Spinal cord (tissue), 10 donors: Measurements from ENCODE around the gene PDE4D. TPM values are rescaled to one million over a fixed set of nuclear protein-coding genes. Genes with fewer than 3 reads are reported as not detected.
"Not testable (repeated sequence)": the region's sequence is repeated elsewhere in the genome, so short reads cannot be mapped to it uniquely, and the experiment has no call there.

Experiments used
- DNase-seq, 6 donors: peaks; one replicate each; pipeline versions ENCODE4 v3.0.0 to v3.0.0-alpha.2; 2013 to 2015; ENCODE audit warnings: low spot score in 6 of 6, low read depth in 4 of 6
- H3K27ac ChIP-seq: one replicate; pipeline ENCODE4 v1.5.1; 2013; ENCODE audit warnings: low read depth, low read length, control low read depth
- H3K27me3 ChIP-seq: one replicate; pipeline ENCODE4 v1.6.1; 2013; ENCODE audit warnings: low read length; ENCODE audit not compliant: control insufficient read depth, insufficient read depth
- H3K36me3 ChIP-seq: one replicate; pipeline ENCODE4 v1.6.1; 2013; ENCODE audit warnings: low read length; ENCODE audit not compliant: control insufficient read depth, insufficient read depth
- H3K4me1 ChIP-seq: one replicate; pipeline ENCODE4 v1.6.1; 2013; ENCODE audit warnings: low read length; ENCODE audit not compliant: control insufficient read depth, insufficient read depth
- H3K4me3 ChIP-seq: one replicate; pipeline ENCODE4 v1.5.1; 2013; ENCODE audit warnings: low read depth, low read length, control low read depth
- H3K9me3 ChIP-seq: one replicate; pipeline ENCODE4 v1.6.1; 2013; ENCODE audit warnings: low read length; ENCODE audit not compliant: control insufficient read depth, insufficient read depth
- WGBS: methylation state at CpG from one replicate; pipeline ENCODE4 v1.1.5; 2013; ENCODE audit warnings: missing lambda C conversion rate; ENCODE audit not compliant: insufficient coverage; 5-methylcytosine and 5-hydroxymethylcytosine counted together
- polyA plus RNA-seq, 2 donors: library from polyadenylated mRNA; unstranded; fragments of 120-200 nt; gene quantifications; one replicate each; pipeline ENCODE4 v1.2.1, GENCODE V29; 2013; ENCODE audit not compliant: insufficient read length in 2 of 2
- total RNA-seq, 2 donors: library from RNA; depleted of rRNA in 1 of 2; stranded (reverse); fragments of 120-200 nt in 1 of 2; fragments of >200 nt in 1 of 2; gene quantifications; one replicate each; pipeline versions ENCODE4 v1.2.3 to v1.2.4, GENCODE V29; 2013 to 2014
- donor health status: healthy.

Gene PDE4D
- total and polyA plus RNA-seq, 4 donors = 16.1 to 84.0 (median 37.0) TPM

DNA sequence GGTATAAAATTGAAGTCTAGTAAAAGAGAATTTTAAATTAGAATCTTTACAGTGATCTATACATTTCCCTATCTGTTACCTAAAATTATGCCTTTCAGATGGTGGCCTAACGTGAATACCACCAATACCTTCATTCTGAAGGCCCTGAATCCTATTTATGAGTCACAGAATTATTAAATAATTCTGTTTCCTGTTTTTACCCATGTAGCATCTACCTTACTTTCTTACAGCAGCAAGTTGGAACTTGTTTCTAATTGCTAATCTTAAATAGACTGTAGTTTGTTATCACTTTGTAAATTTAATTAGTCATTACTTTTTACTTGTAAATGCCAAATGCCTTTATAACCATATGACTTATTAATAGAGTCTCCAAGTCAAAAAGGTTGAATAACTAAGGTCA is 135.0 kb downstream of the PDE4D start:
- Histone ChIP-seq H3K27ac (no peak overlapping the region), H3K36me3 (no peaks in the 10 kb centered on the region), H3K9me3 (no peaks in the 10 kb centered on the region), H3K27me3 (no peaks in the 10 kb centered on the region), H3K4me3 (no peak overlapping the region), H3K4me1 (no peaks in the 10 kb centered on the region)
- no CpG with 5 or more reads among the region's 1 CpG for WGBS
- no peak for DNase-seq

DNA sequence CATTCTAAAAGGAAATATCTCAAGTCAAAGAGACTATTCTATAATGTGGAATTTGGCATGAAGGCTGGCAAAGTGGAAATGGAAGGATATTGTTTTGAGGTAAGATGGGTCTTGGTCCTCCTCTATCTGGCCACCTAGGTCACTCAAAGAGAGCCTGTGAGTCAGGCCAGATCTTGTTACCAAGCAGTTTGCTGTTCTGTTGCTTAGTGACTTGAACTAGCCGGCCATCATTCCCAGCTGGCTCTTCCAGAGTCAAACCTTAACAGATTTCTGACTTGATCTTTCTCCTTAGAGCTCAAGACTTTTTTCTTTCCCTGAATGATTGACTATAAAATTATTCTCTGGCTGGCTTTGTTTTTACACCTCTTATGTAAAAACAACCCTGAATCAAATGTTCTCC is 136.1 kb downstream of the PDE4D start:
- no peaks in the 10 kb centered on the region for H3K9me3 ChIP-seq
- 80% methylated on average over 1 of the region's 1 CpG for WGBS
- no peak overlapping the region for H3K27ac ChIP-seq
- DNase-seq = no peak
- H3K36me3 ChIP-seq = no peaks in the 10 kb centered on the region
- H3K4me1 ChIP-seq = no peaks in the 10 kb centered on the region
- H3K27me3 ChIP-seq = no peaks in the 10 kb centered on the region
- H3K4me3 ChIP-seq = no peak overlapping the region

DNA sequence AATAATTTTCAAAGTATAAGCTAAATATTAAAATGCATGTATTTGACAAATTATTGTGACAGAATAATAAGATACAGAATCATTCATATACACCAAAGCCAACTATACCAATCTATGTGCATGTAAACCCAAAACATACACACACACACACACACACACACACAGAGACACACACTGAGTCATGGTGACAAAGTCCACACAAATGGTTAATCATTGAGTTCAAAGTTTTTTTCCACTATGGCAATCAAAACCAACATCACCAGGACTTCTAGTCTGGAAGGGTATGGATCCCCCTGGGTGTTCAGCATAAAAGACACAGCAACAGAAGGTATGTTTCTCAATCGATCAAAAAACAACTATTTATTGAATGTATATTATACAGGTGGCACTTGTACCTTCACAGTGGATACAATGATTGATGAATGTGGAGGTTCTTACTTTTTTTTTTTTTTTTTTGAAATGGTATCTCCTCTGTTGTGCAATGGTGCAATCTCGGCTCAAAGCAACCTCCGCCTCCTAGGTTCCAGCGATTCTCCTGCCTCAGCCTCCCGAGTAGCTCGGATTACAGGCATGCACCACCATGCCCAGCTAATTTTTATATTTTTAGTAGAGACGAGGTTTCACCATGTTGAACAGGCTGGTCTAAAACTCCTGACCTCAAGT is 137.0 kb downstream of the PDE4D start:
- WGBS = 100% methylated on average over 2 of the region's 7 CpGs
- no peak overlapping the region for H3K27ac ChIP-seq
- H3K4me1 ChIP-seq = no peaks in the 10 kb centered on the region
- no peaks in the 10 kb centered on the region for H3K27me3 ChIP-seq
- no peak overlapping the region for H3K4me3 ChIP-seq
- H3K9me3 ChIP-seq = no peaks in the 10 kb centered on the region
- no peak for DNase-seq
- no peaks in the 10 kb centered on the region for H3K36me3 ChIP-seq

DNA sequence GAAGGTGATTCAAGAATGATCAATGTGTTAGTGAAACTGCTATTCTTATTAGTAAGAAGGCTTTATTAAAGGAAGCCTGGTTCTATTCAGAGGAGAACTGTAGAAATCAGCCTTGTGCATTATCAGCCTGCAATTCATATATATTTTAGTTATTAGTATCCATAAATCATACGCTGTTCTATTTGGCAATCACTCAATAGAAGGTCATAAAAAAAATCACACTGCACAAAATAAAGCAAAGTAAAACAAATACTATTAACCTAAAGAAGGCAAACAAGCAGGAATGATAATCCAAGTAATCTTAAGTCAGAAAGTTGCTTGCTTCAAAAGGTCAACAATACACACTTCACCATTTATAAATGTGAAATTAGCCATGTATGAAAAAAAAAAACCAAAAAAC is 138.1 kb downstream of the PDE4D start:
- DNase-seq = no peak
- H3K36me3 ChIP-seq = no peaks in the 10 kb centered on the region
- no CpG with 5 or more reads among the region's 1 CpG for WGBS
- H3K4me3 ChIP-seq = no peak overlapping the region
- H3K27me3 ChIP-seq = no peaks in the 10 kb centered on the region
- no peak overlapping the region for H3K27ac ChIP-seq
- no peaks in the 10 kb centered on the region for H3K4me1 ChIP-seq
- H3K9me3 ChIP-seq = no peaks in the 10 kb centered on the region

DNA sequence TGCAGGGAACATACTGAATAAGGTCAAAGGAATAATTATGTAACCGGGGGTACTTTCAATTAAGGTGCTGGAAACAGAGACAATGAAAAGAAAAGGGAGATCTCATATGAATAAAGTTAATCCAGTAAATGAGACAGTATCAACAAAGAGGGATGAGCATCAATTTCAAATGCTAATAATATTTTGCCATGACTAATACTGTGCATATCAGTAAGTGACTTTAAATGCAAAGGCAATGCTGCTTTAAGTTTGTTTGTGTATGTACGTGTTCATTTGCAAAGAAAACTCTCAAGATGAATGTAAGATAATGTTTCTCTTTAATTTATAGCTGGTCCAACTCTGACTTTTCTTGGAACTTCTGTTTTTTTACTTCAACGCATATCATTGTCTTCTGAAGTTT is 139.9 kb downstream of the PDE4D start:
- H3K27me3 ChIP-seq = no peaks in the 10 kb centered on the region
- WGBS = no CpG with 5 or more reads among the region's 3 CpGs
- H3K9me3 ChIP-seq = no peaks in the 10 kb centered on the region
- H3K4me1 ChIP-seq = no peaks in the 10 kb centered on the region
- no peak overlapping the region for H3K4me3 ChIP-seq
- no peak for DNase-seq
- no peak overlapping the region for H3K27ac ChIP-seq
- H3K36me3 ChIP-seq = no peaks in the 10 kb centered on the region

DNA sequence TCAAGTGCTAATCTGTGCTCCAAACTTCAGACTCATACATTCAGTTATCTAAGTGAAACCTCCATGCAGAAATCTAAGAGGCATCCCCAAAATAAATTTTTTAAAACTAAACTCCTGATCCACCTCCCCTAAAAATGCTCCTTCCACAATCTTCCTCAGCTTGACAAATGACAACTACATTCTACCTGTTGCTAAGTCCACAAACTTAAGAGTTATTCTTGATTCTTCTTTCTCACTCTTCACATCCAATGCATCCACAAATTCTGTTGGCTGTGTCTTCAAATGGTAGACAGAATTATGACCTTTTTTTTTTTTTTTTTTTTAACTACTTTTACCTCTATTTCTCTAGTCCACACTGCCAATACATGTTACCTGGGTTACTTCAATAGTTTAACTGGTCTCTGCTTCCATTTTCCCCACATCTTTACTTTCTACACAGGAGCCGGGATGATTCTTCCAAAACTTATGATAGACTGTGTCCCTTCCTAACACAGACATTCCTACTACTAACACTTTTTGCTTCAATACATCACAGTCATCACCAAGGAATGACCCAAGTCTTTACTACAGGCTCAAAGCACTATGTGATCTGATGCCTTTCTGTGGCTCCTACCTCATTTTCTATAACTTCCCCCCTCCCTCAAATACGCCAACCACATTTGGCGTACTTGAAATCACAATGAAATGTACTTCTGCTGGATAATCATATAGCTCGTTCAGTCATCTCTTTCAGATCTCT is 143.6 kb downstream of the PDE4D start:
- Histone ChIP-seq H3K4me1 (no peaks in the 10 kb centered on the region), H3K9me3 (no peaks in the 10 kb centered on the region), H3K4me3 (no peak overlapping the region), H3K27ac (no peak overlapping the region), H3K27me3 (no peaks in the 10 kb centered on the region), H3K36me3 (no peaks in the 10 kb centered on the region)
- 100% methylated on average over 4 of the region's 4 CpGs for whole genome bisulfite sequencing
- no peak for DNase-seq

DNA sequence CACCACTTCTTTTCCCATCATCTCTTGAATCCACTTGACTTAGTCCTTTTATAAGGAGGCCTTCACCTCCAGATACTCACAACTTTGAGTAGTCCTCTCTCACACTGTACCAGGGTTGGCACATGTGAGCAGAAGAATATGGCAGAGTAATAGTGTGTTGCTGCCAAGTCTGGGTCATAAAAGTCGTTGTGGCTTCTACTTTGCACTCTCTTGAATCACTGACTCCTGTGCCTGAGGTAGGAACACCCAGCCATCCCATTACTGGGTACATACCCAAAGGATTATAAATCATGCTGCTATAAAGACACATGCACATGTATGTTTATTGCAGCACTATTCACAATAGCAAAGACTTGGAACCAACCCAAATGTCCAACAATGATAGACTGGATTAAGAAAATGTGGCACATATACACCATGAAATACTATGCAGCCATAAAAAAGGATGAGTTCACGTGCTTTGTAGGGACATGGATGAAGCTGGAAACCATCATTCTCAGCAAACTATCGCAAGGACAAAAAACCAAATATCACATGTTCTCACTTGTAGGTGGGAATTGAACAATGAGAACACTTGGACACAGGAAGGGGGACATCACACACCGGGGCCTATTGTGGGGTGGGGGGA is 145.4 kb downstream of the PDE4D start:
- no CpG with 5 or more reads among the region's 4 CpGs for WGBS
- not testable (repeated sequence) for DNase-seq, H3K4me1 ChIP-seq, H3K36me3 ChIP-seq, H3K27ac ChIP-seq, H3K27me3 ChIP-seq, H3K4me3 ChIP-seq, H3K9me3 ChIP-seq

DNA sequence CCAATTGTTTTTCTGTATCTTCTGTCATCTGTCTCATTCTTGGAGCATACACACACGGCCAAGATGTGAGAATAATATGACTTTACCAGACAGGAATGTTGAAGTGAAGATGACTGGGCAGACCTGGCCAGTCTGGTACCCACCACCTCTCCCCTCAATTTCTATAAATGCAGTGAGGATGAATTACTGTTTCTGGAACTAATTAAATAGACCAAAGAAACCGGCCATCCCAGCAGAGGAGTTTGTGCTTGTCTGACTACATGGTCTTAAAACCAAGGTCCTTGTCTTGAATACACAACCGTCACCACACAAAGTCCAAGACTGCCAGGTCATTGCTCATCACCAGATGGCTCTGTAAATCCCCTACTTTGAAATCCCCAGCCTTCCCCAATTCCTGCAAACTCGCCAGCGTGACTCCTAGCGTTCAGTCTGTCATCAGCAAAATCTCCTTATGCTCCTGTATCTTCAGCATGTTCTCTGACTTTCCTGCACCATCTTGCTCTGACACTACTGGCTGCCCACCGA is 147.2 kb downstream of the PDE4D start:
- Histone ChIP-seq H3K36me3 (no peaks in the 10 kb centered on the region), H3K9me3 (no peaks in the 10 kb centered on the region), H3K27me3 (no peaks in the 10 kb centered on the region), H3K27ac (no peak overlapping the region), H3K4me1 (no peaks in the 10 kb centered on the region), H3K4me3 (no peak overlapping the region)
- DNase-seq = no peak
- 97% methylated on average over 5 of the region's 7 CpGs for WGBS

GRCh38 chr5:59745415-59745863 is 148.1 kb downstream of the PDE4D start:
- Histone ChIP-seq H3K4me3 (no peak overlapping the region), H3K4me1 (no peaks in the 10 kb centered on the region), H3K27ac (peak overlapping the region; percentile 27), H3K36me3 (no peaks in the 10 kb centered on the region), H3K27me3 (no peaks in the 10 kb centered on the region), H3K9me3 (no peaks in the 10 kb centered on the region)
- peak in 2 of 6 donors; percentile 62 to 75 for DNase-seq
- 17% methylated on average over 3 of the region's 7 CpGs for WGBS
